Cardiac septum (tissue), 1 donor: Measurements from ENCODE around the gene TMEM11. TPM values are rescaled to one million over a fixed set of nuclear protein-coding genes. Genes with fewer than 3 reads are reported as not detected.

ENCODE experiments used
- DNase-seq: peaks from one replicate; pipeline ENCODE4 v3.0.0-alpha.2; 2020; ENCODE audit warnings: low spot score
- intact Hi-C: fragments of 100-400 bp; cut with DNase I; formaldehyde crosslinking; loops from one replicate; pipeline ENCODE4 v1.14.0; 2022
- long read RNA-seq: library from polyadenylated mRNA; unstranded; transcript quantifications from one replicate; pipeline ENCODE4 v2.0.0, GENCODE V29; 2021
- total RNA-seq: library from RNA; stranded (reverse); fragmentation: NEBNext Ultra II Directional; extraction: Animal tissue kit (Norgen Biotek cat#: 25700); gene quantifications from one replicate; pipeline ENCODE4 v1.2.1, GENCODE V29; 2021
- donor health status: DM: no; HTN: no; CAD: no.

Gene TMEM11, protein sequence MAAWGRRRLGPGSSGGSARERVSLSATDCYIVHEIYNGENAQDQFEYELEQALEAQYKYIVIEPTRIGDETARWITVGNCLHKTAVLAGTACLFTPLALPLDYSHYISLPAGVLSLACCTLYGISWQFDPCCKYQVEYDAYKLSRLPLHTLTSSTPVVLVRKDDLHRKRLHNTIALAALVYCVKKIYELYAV
- total RNA-seq = 32.0 TPM
- long read RNA-seq, transcript TMEM11-201 (2 exons, 2,095 nt) = major isoform, 52 of 91 reads
- long read RNA-seq, transcript TMEM11-202 (3 exons, 1,246 nt) = minor isoform, 33 of 91 reads
- long read RNA-seq, partial matches to known transcripts = 1 of 91 reads
- long read RNA-seq, other reads (novel, unspliced or antisense) = 3 of 91 reads

DNA sequence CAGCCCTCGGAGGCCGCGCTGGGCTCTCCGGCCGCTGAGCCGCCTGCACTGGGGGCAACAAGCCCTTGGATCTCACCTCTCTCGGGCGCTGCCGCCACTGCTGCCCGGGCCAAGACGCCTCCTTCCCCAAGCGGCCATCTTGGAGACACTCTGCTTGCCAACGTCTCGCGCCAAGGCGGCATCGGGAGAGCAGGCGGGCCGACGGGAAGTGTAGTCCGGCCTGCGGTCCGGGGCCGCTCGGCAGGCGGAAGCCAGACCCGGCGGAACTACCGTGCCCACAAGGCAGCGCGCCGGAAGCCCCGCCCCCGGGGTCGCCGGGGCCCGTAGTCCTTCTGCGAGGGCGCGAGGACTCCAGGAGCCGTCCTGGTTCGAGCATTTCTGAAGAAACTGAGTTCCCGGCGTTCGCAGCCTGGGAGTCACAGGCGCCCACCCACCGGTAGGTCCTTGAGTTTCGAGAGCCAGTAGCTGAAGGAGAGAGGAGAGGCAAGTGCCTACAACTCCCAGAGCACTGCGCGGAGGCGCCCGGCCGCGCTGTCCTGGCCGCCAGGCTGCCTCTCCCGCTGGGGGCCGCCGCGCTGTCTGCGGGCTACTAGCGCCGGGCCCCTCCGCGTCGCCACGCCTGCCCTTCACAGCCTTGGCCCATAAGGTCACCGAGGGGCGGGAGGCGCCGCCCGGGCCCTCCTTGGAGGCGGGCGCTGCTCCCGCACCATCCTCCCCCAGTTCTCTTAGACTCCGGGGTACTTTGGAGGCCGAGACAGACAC, at the start of gene TMEM11:
TSS of gene TMEM11 (minus strand) at position 147 of the 762 bp plus-strand sequence. CDS start at position 138, 9 bp downstream.
- intact Hi-C loops = loop anchor here (2.0 to 5.0 kb wide), 4 partner anchors 47 to 172 kb away; partner anchors contain the start of gene USP22
- peak; percentile 98 for DNase-seq

DNA sequence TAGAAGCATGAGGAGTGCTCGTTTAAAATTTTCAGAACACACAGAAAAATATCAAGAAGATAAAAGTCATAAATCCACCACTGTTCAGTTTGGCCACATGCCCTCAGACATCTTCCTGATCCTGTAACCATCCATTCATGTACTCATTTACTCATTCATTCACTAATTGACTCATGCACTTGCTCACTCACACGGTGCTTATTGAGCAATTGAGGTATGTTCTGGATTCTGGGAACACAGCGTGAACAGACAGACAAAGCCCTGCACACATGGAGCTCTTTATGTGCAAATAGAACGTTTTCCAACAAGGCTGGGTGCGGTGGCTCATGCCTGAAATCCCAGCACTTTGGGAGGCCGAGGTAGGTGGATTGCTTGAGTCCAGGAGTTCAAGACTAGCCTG, 49.4 kb upstream of the TMEM11 start:
- intact Hi-C loops = no loop called here
- DNase-seq = no peak

DNA sequence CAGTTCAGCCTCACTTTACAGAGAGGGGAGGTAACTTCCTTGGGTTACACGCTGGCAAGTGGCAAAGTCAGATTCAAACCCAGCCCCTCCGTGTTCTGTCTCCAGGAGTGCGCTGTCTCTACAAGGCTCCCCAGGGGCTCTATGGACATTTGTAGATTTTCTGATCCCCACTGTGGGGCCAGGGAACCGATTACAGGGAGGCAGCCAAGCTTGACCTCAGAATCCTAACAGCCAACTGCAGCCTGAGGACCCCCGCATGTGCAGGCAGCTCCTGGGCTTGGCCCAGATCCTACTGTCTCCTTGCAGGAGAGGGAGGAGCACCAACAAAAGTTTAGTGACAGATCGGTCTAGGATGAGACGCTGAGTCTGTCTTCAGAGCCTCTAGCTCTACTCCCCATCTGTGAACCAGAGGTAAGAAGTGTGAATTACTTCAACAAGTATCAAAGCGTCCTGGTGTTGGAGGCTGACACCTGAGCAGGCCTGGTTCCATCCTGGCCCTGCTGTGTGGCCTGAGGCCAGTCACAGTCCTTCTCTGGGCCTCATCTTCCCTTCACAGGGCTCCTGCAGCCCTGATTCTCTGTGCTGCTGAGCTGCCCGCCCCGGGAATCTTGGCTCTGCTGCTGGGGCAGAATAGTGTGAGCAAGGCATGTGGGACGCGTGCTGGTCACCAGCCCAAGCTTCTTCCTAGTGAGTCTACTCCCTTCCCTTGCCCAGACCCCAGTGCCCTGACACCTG, 48.5 kb upstream of the TMEM11 start:
- no peak for DNase-seq
- intact Hi-C loops = no loop called here

DNA sequence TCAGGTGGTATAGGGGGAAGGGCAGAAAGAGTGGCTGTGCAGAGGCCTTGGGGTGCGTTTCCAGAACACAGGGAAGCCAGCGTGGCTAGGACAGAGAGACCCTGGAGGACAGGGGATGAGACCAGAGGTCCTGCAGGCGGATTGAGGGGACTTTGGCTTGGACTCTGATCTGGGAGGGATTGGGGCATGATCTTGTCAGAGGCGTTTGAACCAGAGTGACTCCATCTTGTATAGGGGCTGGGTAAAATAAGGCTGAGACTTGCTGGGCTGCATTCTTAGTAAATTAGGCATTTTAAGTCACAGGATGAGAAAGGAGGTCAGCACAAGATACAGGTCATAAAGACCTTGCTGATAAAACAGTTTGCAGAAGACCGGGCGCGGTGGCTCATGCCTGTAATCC, 44.6 kb upstream of the TMEM11 start:
- intact Hi-C loops = no loop called here
- no peak for DNase-seq

DNA sequence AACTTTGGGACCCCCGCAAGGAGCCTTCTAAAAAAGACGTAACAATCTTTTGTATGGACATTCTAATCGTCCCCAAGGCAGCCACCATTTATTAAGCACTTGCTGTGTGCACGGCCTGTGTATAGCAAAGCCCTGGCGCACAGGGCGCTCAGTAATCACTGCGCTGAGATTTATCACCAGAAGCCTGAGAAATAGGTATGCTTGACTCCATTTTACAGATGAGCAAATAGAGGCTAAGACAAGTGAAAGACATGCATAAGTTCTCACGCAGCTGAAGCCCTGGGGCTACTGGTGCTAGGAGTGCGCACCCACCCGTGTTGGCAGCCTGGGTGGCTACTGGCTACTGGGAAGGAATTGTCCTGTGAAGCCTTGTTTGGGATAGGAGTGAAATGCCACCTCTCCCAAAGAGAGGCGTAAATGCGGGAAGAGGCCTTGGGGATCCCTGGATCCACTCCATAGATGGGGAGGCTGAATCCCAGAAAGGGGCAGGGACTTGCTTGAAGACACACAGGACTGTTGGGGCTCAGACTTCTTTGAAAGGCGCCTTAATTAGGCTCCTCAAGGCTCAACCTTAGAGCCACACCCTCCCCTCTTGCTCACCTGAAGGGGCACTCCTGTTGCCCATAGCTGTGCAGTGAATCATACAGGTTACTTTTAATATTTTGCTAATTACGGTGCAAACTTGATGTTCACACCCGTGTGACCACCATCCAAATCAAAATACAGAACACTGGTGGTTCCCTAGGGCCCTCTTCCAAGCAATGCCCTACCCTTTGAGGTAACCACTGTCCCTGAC, 39.9 kb upstream of the TMEM11 start:
- no peak for DNase-seq

DNA sequence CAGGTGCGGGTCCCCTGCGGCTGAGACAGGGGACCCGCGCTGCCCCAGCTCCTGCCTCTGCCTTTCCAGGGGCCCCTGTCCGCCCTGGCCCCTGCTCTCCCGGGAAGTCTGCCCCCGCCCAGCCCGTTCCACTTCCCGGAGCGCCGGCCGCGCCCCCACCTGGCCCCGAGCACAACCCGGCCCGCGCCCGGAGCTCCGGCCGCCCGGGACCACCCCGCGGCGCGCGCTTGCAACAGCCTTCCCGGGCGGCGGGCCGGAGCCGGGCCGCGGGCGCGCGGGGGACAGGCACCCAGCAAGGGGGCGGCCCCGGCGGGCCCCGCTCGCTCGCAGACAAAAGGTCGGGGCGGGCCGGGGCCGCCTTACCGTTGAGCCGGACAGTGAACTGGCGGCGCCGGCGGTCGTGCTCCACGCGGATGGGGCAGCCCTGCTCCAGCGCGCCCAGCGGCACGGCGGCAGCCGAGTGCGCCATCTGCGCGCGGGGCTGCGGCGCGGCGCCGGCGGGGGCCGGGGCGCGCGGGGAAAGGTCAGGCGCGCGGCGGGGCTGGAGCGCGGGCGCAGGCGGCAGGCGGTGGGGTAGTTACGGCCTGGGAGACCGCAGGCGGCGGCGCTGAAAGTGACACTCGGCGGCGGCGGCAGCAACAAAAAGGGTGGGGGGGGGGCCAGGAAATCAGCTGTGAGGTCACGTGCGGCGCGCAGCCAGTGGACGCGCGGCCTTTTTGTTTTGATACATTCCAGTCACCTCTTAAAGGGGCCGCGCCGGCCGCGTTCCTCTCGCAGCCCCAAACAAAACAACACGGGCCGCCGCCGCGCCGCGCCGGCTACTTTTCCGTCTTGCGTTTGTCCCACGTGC, 39.1 kb upstream of the TMEM11 start, which contains the start of gene NATD1:
TSS of gene NATD1 (minus strand) at position 615 of the 850 bp plus-strand sequence. CDS start at position 469, 146 bp downstream.
- intact Hi-C loops = no loop called here
- peak; percentile 95 for DNase-seq

More for the DNA sequence above, 39.9 kb upstream of the TMEM11 start:
- intact Hi-C loops = no loop called here

DNA sequence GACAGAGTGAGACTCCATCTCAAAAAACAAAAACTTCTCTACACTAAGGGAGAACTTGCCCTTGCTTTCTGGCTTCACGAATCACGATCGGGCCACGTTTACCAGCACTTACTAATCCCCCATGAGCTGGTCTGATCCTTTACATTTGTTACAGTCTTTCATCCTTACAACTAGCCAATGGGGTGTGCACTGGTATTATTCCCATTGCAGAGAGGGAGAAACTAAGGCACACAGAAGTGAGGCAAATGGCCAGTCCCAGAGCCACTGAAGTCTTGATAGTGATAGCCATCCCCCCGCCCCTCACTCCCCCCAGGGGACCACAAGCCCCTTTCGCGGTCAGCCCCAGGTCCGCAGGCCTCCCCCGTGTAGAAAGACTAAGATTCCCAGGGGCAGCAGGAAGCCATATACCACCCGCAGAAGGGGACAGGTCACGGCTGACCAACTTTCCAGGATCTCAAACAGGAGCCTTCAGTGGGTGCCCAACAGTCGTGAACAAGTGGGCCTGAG, 38.4 kb upstream of the TMEM11 start:
- intact Hi-C loops = no loop called here
- no peak for DNase-seq

DNA sequence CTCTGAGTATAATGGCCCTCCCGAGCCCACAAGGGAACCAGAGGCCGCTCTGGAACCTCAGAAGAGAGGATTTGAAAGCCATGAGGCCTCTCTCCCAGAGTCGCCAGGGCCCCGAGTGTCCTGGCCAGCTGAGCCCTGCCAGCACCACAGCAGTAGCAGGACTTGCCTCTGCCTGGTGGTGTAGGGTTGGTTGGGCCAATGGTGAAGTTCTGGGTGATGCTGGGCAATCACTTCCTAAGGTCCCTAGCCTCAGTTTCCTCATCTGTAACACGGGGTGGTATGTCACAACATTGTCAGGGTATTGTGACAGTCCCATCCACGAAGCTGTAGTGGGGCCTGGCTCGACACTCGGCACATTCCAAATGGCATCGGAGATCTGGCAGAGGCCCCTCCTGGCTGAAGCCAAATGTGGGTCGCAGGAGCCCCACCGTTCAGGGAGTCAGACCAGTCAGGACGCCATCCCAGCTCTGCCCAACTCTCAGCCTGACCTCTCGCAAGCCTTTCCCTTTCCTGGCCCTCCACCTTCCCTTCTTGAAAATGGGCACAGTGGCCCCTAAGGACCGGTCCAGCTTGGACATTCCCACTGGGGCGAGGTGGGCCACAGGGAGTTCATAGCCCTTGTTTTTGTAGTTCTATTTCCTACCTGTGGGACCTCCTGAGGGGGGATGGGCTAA, 37.5 kb upstream of the TMEM11 start:
- no peak for DNase-seq
- intact Hi-C loops = no loop called here

DNA sequence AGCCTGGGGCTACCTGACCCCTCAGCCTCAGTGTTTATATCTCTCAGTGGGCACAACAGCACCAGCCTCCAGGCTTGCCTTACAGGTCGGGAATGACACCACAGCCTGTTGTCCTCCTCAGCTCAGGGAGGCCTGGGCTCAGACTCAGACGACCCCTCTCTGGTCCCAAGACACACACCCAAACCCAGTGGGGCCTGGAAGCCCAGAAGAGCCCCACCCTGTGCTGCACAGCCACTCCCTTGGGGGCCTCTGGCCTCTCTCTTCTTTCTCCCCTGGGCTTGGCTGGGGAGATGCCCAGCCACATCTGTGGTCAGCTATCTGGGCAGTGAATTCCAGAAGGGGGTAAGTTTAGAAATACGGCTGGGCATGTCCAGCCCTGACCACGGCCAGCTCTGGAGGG, 36.9 kb upstream of the TMEM11 start:
- no peak for DNase-seq
- intact Hi-C loops = no loop called here

DNA sequence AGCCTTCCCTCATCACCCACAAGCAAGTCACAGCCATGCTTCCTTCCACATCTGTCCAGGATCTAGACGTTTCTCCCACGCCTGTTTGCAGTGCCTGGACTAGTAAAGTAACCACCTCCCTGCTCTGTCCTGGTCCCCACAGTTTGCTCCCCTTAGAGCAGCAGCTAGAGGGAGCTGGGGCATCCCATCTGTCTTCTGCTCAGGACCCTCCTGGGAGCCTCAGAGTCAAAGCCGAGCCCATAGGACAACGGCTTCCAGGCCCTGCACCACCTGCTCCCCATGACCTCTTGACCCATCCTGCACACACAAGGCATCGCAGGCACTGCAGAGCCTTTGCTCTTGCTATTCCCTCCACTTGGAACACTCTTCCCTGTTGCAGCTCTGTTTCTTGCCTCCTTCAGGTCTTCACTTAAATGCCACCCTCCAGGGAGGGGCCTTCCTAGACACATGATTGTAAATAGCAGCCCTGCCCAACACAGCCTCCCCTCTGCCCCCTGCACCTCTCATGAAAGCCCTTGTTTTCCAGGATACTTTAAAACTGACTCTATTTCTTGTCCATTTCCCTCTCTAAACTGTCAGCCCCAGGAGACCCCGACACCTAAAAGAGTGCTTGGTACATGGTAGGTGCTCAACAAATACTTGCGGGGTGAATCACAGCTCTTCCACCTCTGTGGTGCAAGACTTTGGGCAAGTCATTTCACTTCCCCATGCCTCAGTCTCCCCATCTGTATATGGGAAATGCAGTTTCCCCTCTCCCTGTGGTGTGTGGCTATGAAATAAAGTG, 36.2 kb upstream of the TMEM11 start:
- intact Hi-C loops = no loop called here

DNA sequence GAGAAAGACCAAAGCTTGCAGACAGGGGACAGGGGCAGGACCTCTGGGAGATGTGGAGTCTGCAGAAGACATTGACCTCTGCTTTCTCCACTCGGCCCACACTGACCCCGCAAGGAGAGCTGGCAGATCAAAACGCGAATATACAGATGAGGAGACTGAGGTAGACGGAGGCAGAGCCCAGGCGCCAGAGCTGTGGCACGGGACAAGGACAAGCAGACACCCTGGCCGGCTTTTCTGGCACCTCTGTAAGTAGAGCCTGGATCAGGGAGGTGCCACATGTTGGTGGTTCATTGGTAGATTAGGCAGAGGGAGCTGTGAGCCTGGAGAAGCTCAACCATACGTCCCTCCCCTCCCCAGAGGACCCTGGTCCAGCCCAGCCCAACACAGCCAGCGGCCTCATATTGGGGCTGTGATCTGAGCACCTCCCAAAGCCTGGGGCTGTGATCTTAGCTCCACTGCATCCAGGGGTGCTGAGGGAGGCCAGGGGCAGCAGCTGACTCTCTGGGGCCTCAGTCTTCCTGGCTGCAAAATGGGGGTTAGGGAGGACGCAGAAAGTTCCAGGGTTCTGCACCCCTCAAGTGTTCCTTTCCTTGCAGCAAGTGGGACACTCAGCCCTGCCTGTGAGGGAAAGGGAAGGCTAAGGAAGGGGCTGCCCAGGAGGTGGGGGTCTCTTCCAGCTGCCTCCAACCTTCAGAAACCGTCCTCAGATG, 35.3 kb upstream of the TMEM11 start:
- intact Hi-C loops = no loop called here
- no peak for DNase-seq

More for the DNA sequence above, 36.2 kb upstream of the TMEM11 start:
- DNase-seq = no peak

DNA sequence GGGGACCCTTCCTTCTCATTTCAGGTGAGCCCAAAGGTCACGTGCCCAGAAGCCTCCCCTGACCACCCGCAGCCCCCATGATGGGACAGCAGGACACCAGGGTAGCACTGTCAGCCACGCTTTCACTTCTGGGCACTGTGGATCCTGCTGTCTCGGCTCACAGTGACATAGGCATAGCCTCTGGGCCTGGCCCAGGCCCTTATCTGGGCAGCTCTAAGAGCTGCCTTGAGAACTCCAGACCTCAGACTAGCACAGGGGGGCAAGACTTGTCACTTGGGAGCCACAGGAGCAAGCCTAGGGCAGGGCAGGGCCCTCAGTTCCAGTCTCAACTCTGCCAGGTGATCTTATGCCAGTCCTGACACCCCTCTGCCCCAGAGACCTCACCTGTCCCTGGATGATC, 34.5 kb upstream of the TMEM11 start:
- DNase-seq = no peak
- intact Hi-C loops = no loop called here

DNA sequence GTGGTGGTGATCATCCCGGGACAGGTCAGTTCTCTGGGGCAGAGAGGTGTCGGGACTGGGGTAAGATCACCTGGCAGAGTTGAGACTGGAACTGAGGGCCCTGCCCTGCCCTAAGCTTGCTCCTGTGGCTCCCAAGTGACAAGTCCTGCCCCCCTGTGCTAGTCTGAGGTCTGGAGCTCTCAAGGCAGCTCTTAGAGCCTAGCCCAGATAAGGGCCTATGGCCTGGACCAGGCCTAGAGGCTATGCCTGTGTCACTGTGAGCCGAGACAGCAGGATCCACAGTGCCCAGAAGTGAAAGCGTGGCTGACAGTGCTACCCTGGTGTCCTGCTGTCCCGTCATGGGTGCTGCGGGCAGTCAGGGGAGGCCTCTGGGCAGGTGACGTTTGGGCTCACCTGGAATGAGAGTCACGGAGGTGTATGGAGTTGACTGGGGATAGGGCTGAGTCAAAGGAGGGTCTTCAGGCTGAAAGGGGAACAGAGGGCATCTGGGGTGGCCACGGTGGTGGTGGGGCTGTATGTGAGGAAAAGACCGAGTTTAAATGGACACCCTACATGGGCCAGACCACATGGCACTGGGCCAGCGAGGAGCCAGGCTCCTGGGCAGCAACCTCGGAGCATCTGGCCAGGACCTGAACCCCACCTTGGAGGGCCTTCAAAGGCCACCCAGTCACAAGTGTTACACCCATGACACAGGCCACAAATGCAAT, 33.7 kb upstream of the TMEM11 start:
- intact Hi-C loops = no loop called here
- no peak for DNase-seq

DNA sequence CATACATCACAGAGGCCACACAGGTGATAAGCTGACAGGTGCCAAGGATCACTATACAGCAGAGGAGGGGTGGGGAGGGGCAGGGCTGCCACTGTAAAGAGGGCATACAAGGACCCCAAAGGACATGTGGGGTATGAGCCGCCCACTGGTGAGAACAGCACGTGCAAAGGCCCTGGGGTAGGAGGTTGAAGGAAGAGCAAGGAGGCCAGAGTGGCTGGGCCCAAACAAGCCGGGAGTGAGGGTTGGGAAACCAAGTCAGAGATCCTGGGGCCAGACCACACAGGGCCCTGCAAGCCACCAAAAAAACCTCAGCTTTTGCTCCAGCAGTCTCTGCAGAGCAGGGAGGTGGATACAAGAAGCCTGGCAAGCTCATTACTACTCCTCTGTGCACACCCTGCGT, 32.7 kb upstream of the TMEM11 start:
- DNase-seq = no peak
- intact Hi-C loops = no loop called here

DNA sequence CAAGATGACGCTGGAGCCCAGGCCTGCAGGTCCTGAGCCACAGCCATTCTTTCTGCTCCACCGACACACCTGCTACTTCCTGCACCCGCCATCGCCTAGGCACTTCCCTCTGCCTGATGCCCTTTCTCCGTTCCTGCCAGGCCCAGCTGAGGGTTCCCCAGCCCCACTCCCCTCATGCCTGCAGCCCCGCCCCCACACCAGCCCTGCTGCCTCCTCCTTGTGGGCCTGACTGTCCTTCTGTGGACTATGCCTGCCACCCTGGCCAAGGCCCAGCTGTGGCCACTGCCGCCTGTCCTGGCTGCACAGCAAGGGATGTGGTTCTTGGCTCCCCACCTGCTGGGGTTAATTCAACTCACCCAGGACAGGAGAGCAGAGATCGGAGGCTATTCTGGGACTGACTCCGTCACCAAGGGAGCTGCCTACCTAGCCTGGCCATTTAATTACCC, 31.7 kb upstream of the TMEM11 start:
- intact Hi-C loops = no loop called here

More for the DNA sequence above, 31.7 kb upstream of the TMEM11 start:
- DNase-seq = no peak
